Prostate gland (tissue), 2 donors: ENCODE results near the gene CSNK1E. TPM values are rescaled to one million over a fixed set of nuclear protein-coding genes. Genes with fewer than 3 reads are reported as not detected.
A peak's percentile ranks its signal among the peaks of the same experiment; 100 is the strongest.

Experiments
- DNase-seq: peaks from one replicate; pipeline ENCODE4 v3.0.0-alpha.2; 2019; ENCODE audit warnings: low spot score
- H3K27ac ChIP-seq, 2 donors: fragments of 200-600 bp; sonication (generic); 2 replicates each; pipeline ENCODE4 v1.5.1; 2017 to 2019
- H3K27me3 ChIP-seq: fragments of 200-600 bp; sonication (generic); replicated peaks from 2 replicates; pipeline ENCODE4 v1.5.1; 2019; ENCODE audit not compliant: insufficient read depth
- H3K36me3 ChIP-seq, 2 donors: fragments of 200-600 bp; sonication (generic); 1 replicate in 1 of 2; 2 replicates in 1 of 2; pipeline versions ENCODE4 v1.5.1 to v1.8.1; 2017 to 2019
- H3K4me1 ChIP-seq: fragments of 200-600 bp; sonication (generic); replicated peaks from 2 replicates; pipeline ENCODE4 v1.5.1; 2019
- H3K4me3 ChIP-seq, 2 donors: fragments of 200-600 bp; sonication (generic); 2 replicates each; pipeline ENCODE4 v1.5.1; 2017 to 2019
- H3K9me3 ChIP-seq: fragments of 200-600 bp; sonication (generic); 2 replicates; pipeline ENCODE4 v1.5.1; 2017
- POLR2A ChIP-seq: fragments of 450-650 bp; IDR thresholded peaks from one replicate; pipeline ENCODE4 v1.6.1; 2016; ENCODE audit warnings: antibody characterized with exemption, mild to moderate bottlenecking
- POLR2AphosphoS5 ChIP-seq: sonication (generic); formaldehyde crosslinking; IDR thresholded peaks from one replicate; pipeline ENCODE4 v1.6.1; 2017; ENCODE audit warnings: antibody characterized with exemption
- WGBS: methylation state at CpG from one replicate; pipeline ENCODE4 v1.1.5; 2018; 5-methylcytosine and 5-hydroxymethylcytosine counted together
- intact Hi-C: fragments of 100-400 bp; cut with DNase I; formaldehyde crosslinking; loops from one replicate; pipeline ENCODE4 v1.14.2; 2022
- total RNA-seq, 2 donors: library from RNA; depleted of rRNA; stranded (reverse); fragments of >200 nt; gene quantifications; one replicate each; pipeline ENCODE4 v1.1.0, GENCODE V29; 2016
- TF ChIP-seq, protein P1 (sequence below), 4 experiments: fragments of 200-600 bp in 2 of 4; fragments of 450-650 bp in 2 of 4; sonication (generic) in 2 of 4; IDR thresholded peaks; 1 replicate in 3 of 4; 2 replicates in 1 of 4; pipeline ENCODE4 v1.5.1; 2016 to 2019; ENCODE audit warnings: antibody characterized with exemption in 4 of 4, mild to moderate bottlenecking in 2 of 4, moderate library complexity in 2 of 4

CSNK1E gene
- total RNA-seq, 2 donors from 2014 or later = 82.8 to 190 TPM

DNA sequence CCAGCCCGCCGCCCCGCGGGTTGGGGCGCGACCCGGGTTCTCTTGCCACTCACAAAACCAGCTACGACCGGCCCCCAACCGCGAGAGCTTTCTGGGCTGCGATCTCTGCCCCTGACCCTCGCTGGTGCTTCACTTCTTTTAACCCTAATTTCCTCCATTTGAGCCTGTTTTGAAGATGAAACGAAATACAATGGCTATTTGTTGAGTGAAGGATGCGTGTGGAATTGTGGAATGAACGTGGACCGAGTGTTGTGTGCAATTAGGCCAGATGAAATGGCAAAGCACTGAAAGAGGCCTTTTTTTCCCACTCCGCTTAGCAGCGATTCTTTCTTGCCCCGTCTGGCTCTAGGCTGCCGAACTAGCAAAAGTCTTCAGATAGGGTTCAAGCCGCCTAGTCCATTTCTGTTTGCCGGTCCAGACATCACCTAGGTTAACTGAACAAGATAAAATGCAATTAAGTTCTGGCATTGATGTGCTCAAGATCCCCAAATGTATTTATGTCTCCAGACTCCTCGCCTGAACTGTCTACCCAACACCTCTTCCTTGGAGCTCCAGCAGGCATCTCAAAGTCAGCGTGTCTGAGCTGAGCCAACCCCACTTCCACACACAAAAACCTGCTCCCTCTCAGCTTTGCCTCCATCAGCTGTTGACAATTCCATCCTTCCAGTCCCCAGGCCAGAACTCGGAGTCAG lies 44.0 kb downstream of the CSNK1E start:
- intact Hi-C loops = loop anchor here (5.0 kb wide), 2 partner anchors 44 to 71 kb away; partner anchors contain the start of genes CSNK1E and MAFF
- TF ChIP-seq, protein P1, sequence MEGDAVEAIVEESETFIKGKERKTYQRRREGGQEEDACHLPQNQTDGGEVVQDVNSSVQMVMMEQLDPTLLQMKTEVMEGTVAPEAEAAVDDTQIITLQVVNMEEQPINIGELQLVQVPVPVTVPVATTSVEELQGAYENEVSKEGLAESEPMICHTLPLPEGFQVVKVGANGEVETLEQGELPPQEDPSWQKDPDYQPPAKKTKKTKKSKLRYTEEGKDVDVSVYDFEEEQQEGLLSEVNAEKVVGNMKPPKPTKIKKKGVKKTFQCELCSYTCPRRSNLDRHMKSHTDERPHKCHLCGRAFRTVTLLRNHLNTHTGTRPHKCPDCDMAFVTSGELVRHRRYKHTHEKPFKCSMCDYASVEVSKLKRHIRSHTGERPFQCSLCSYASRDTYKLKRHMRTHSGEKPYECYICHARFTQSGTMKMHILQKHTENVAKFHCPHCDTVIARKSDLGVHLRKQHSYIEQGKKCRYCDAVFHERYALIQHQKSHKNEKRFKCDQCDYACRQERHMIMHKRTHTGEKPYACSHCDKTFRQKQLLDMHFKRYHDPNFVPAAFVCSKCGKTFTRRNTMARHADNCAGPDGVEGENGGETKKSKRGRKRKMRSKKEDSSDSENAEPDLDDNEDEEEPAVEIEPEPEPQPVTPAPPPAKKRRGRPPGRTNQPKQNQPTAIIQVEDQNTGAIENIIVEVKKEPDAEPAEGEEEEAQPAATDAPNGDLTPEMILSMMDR (IDR thresholded peaks at IDR 0.05) = no peak
- TF ChIP-seq POLR2A (no peak), POLR2AphosphoS5 (no peak)
- peak overlapping the region; percentile 94 to 98 for H3K4me3 ChIP-seq
- no peak for DNase-seq
- WGBS = 11% methylated on average over 23 of the region's 26 CpGs
- H3K27ac ChIP-seq = peak overlapping the region; percentile 86 to 91
- H3K27me3 ChIP-seq = no peaks in the 10 kb centered on the region
- peaks cover 6% of the 10 kb centered on the region for H3K4me1 ChIP-seq
- no peaks in the 10 kb centered on the region for H3K36me3 ChIP-seq
- no peaks in the 10 kb centered on the region for H3K9me3 ChIP-seq

DNA sequence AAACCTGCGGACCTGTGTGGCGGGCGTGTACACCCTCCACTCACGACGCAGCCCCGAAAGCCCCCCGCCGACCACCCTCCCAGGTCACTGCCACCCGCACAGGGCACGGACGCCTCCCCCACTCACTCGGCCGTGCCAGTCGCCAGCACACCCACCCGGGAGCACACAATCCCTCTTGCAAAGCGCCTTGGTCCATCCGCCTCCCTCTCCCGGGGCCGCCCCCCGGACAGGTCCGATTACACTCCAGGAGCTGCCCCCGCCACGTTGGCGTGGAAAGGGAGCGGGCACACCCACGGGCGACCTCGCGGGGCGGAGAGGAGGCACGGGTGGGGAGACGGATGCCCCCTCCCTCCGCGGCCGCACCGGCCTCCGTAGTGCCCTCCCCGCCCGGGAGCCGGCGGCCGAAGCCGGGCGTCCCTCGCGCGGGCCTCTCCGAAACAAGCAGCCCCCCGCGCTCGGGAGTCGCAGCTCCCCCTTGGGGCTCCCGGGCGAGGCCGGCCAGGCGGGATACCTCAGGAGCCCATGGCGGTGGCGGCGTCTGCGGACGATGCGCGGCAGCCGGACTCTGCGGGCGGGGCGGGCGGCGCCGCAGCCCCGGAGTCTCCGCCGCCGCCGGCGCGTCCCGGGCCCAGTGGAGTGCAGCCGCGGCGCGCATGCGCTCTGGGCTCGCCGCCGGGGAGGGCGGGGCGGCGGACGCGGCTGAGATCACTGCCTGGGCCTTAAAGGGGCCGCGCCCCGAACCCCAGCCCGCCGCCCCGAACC lies 44.7 kb downstream of the CSNK1E start, which contains the start of gene TMEM184B:
TSS of gene TMEM184B (minus strand) at position 638 of the 762 bp plus-strand sequence. CDS start 25,049 bp downstream, outside the sequence.
- intact Hi-C loops = loop anchor here (5.0 kb wide), 2 partner anchors 45 to 70 kb away; partner anchors contain the start of genes CSNK1E and MAFF
- WGBS = 0% methylated on average over 64 of the region's 97 CpGs
- Histone ChIP-seq H3K9me3 (no peaks in the 10 kb centered on the region), H3K27ac (peak within 1 kb of the TSS; percentile 86 to 91), H3K4me1 (peaks cover 6% of the 10 kb centered on the region), H3K4me3 (peak within 1 kb of the TSS; percentile 94 to 98), H3K27me3 (no peaks in the 10 kb centered on the region), H3K36me3 (no peaks in the 10 kb centered on the region)
- TF ChIP-seq POLR2A (peak; percentile 79), POLR2AphosphoS5 (no peak)
- TF ChIP-seq, protein P1 (IDR thresholded peaks at IDR 0.05) = no peak
- peak; percentile 66 for DNase-seq

DNA sequence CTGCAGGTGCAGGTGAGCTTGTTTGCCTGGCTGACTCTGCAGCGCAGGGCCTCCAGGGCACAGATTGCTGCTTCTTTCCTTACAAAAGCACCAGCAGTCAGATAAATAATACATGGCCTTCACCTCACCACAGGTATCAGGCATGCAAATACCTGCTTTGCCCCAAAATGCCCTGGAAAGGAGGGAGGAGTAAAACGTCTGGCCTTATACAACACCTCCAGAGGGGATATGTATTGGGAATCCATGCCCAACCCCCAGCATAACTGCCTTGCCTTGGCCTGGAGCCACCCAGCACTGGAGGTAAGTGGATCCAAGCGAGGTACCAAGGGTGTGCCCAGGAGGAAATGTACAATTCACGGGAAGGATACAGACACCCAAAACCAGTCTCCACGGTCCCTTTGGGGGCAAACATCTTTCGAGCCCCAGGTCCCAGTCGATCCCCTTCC lies 45.3 kb downstream of the CSNK1E start:
- intact Hi-C loops = loop anchor here (5.0 kb wide), 2 partner anchors 45 to 70 kb away; partner anchors contain the start of genes CSNK1E and MAFF
- H3K27me3 ChIP-seq = no peaks in the 10 kb centered on the region
- DNase-seq = peak; percentile 54
- H3K4me1 ChIP-seq = peaks cover 6% of the 10 kb centered on the region
- peak overlapping the region; percentile 86 to 91 for H3K27ac ChIP-seq
- no peaks in the 10 kb centered on the region for H3K9me3 ChIP-seq
- peak overlapping the region; percentile 94 to 98 for H3K4me3 ChIP-seq
- TF ChIP-seq POLR2AphosphoS5 (peak; percentile 25), POLR2A (peak; percentile 26)
- TF ChIP-seq, protein P1 (IDR thresholded peaks at IDR 0.05) = no peak
- H3K36me3 ChIP-seq = no peaks in the 10 kb centered on the region
- 6% methylated on average over 7 of the region's 7 CpGs for WGBS

DNA sequence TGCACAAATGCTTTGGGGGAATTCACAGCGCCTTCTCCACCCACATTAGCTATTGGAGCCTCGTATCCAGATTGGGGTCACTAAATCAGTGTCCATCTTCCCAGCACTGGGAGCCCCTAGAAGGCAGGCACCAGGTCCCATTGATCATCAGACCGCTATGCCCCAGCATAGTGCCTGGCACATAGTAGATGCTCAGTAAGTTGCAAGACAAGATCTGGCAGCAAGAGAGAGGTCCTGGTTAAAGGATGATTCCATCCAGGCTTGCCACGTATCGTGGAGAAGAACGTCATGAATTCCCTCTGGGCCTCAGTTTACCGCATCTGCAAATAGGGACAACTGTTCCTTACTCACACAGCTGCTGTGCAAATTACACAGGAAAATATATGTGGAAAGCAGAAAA lies 46.1 kb downstream of the CSNK1E start:
- TF ChIP-seq, protein P1 (IDR thresholded peaks at IDR 0.05) = no peak
- no peak for TF ChIP-seq POLR2A
- no peak for TF ChIP-seq POLR2AphosphoS5
- Histone ChIP-seq H3K36me3 (no peaks in the 10 kb centered on the region), H3K27me3 (no peaks in the 10 kb centered on the region), H3K4me1 (peaks cover 6% of the 10 kb centered on the region), H3K9me3 (no peaks in the 10 kb centered on the region), H3K27ac (peak overlapping the region in 1 of 2 donors; percentile 36), H3K4me3 (no peak overlapping the region)
- intact Hi-C loops = loop anchor here (5.0 kb wide), 2 partner anchors 46 to 69 kb away; partner anchors contain the start of genes CSNK1E and MAFF
- DNase-seq = no peak
- 89% methylated on average over 7 of the region's 7 CpGs for WGBS
